GM19193 (cell line): ENCODE measurements around the gene GRIN2C.

Experiments
- POLR2A ChIP-seq: IDR thresholded peaks from 4 replicates; pipeline ENCODE4 v1.6.1; 2011; ENCODE audit not compliant: insufficient read depth, insufficient read length; ENCODE audit errors: extremely low read depth

Gene GRIN2C

DNA sequence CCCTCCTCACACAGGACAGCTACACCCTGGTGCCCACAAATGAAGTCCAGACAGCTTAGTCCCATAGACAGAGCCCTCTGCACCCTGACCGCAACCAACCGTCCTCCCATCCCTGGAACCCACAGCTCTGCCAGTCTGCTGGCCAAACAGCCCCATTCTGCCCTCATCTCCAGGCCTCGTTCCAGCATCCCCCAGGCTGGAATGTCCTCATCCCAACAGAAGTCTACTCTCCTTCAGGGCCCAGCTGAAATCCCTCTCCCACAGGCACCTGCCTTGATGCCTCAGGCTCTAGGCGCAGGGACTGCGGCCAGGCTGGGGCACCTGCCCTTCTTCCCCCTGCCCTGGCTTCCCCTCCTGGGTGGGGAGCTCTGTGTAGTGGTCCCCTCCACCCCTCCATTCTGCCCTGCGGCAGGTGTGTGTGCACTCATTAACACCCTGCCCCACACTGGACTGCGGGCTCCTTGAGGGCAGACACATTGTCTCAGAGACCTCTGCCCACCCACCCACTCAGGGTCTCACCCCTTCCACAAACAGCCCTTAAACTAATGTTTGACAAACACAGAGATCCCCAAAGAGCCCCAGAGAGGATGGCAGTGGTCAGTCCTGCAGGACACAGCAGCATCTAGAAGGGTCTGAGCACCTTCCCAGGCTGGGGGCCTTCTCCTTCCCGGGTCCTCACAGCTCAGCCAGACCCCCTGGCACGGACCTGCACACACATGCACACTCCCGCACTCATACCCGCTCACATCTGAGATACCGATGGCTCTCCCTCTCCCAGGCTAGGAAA lies 820 bp downstream of the GRIN2C start:
- no peak for TF ChIP-seq POLR2A

DNA sequence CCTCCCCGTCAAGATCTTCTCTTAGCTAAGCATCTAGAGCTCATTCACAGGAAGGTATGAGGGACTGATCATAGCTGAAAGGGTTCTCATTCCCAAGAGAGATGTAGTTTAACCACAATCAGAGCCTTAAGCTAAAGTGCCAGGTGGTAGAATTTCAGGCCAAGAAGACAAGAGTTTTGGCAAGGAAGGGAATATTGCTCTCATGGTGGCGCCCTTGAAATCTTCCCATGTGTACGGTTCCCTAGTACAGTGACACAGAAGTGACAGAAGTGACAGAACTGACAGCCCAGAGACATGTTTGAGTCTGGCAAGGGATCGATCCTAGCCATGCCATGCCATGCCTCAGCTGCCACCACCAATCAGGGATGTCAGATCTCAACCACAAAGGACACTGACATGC lies 2.5 kb downstream of the GRIN2C start:
- TF ChIP-seq POLR2A, result no peak

DNA sequence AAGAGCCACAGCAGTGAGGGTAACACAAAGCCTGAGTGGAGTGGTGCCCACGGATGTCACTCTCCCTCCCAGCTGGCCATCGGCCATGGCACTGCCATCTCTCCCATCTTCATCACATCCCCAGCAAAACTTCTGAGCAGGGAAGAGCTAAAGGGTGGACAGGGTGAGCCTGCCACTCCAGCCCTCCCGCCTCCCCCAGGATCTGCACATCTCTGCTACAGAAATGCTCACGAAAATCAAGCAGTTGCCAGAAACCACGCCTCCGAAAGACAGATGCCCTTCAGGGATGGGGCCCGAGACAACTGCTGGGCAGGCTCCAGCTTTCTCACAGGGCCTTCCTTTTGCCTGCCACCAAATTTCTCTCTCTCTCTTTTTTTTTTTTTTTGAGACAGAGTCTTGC lies 3.6 kb downstream of the GRIN2C start:
- no peak for TF ChIP-seq POLR2A

DNA sequence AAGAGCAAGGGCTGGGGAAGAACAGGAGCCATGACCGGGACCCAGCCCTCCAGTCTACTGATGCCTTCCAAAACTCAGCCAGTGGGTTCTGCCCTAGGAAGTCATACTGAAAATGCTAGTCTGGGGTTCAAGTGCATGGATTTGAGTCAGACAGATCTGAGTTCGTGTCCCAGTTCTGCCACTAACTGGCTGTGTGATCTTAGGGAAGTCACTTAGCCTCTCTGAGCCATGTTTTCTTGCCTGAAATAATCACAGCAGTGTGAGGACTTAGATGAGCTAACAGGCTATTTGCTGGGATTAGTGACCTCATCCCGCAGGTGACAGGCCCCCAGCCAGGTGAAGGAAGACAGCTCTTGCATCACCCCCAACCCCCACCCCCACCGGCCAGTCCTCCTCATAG lies 4.4 kb downstream of the GRIN2C start:
- TF ChIP-seq POLR2A, result no peak

DNA sequence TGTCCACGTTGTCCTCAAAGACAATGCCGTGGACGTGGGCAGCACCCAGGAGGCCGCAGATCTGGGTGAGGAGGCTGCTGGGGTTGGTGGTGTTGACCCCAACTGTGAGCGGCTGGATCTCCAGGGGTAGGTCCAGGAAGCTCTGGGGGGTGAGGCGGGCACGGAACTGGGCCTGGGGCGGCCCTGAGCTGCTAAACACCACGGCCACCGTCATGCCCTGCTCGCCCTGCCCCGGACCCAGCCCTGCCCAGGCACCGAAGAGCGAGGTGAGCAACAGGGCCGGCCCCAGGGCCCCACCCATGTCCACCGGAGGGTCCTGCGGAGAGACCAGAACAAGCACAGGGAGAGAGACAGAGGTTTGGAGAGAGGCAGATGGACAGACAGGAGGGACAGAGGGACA lies 4.9 kb downstream of the GRIN2C start:
- no peak for TF ChIP-seq POLR2A

DNA sequence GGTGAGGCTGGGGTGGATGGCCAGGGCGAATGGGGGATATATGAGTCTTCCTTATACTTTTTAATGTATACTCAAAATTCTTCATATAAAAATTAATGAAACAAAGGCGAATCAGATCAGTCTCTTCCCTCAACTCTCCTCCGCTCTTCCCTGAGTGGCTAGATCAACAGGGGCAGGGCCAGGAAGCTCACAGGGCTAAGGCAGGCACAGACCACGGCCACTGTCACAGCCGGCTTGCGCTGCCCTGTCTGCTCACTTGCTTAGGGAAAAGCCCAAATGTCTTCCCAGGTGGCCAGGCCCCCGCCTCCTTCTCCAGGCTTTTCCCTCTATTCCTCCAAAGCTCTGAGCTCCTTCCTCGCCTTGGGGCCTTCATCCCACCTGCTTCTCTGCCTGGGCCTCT lies 6.0 kb downstream of the GRIN2C start:
- TF ChIP-seq POLR2A, result no peak

DNA sequence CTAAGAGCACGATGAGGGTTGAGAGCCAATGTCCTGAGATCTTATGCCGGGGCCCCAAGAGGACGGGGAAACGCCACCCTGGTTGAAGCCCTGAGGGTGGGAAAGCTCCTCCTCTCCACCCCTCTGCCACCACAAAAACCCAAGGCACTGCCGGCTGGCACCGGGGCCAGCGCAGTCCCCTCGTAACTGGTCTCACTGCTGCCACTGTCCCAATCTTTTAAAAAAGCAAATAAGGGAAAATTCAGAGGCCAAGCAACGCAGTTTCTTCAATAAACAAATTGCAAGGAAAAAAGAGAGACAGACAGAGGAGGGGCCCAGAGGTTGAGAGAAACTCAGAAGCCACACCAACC lies 6.7 kb downstream of the GRIN2C start:
- TF ChIP-seq POLR2A, result no peak

DNA sequence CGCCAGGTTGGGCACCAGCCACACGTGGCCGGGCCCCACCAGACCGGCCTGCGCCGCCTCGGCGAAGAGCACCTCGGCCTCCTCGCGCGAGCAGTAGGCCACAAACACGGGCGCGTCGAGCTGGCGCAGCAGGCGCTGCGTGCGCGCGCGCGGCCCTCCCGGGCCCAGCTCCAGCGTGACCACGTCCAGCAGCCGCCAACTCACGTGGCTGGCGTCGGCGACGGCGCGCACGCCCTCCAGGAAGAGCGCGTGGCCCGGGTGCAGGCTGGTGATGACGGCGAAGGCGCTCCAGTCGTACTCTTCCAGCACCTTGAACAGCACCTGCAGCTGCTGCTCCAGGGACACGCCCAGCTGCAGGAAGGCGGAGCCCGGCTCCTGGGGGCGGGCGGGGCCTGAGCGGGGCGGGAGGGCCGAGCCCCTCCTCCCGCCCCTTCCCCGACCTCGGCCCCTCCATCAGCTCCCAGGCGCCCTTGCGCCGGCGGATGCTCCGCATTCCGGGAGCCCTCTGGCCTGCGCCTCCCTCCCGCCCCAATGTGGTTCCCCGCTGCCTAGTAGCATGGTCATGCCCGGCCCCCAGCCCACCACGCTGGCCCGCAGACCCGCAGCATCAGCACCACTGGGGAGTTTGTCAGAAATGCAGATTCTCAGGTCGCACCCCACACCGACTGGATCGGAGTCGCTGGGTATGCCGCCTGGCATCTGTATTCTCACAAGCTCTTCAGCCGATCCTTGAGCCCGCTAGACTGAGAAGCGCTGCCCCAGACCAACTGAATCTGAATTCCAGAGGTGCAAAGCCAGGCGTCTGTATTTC lies 7.2 kb downstream of the GRIN2C start:
- peak; percentile 41 for TF ChIP-seq POLR2A

DNA sequence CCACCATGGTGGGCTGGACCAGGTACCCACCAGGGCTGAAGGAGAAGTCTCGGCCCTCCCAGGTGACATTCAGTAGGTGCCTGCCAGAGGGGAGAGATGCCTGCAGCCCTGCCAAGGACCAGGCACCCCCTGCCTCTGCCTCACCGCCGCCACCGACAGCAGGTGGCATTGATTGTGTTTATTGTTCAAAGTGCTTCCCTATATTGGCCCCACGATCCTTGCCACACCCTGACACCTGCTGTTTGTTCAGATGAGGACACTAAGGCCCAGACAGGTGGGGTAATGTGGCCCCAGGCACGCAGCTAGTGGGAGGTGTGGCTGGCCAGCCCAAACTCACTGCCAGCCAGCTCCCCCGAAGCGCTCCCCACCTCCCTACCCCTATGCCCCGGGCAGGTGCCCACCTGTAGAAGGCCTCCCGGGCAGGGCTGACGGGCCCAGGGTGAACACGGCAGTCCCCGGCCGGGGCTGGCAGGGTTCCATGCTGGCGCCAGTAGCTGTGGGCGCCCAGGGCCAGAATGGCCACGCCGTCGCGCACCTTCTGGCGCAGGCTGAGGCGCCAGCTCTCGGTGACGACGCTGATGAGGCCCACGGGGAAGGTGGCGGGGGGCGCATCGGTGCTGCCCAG lies 8.0 kb downstream of the GRIN2C start:
- no peak for TF ChIP-seq POLR2A

DNA sequence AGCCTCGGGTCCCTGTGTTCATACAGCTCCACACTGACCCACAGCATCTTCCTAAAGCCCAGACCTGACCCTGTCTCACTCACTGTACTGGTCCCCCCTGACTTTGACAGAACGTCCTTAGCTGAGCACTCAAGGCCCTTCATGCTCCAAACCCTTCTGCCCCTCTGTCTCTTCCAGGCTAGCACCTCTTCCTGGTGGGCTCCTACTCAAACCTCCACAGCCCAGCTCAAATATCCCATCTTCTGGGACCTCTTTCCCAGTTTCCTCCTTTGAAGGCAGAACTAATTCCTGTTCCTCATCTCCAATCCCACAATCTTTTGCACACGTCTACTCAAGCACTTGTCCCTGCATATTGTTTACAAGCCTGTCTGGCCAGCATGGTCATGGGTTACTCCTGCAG lies 8.8 kb downstream of the GRIN2C start:
- TF ChIP-seq POLR2A, result no peak

DNA sequence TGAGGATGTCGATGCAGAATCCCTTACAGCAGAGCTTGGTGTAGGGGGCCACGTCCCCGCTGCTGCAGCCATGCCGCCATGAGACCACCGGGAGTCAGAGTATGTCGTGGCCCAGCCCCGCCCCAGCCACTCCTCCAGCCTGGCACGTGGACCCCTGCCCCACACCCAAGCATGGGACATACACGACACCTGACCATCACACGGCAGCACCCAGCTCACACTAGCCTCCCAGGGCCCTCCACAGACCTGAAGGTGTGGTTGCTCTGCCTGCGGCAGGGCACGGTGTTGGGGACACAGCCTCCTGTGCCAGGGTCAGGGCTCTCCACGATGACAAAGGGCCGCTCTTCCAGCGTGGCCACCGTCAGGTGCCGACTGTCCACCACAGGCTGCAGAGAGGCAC lies 9.4 kb downstream of the GRIN2C start:
- TF ChIP-seq POLR2A, result no peak

DNA sequence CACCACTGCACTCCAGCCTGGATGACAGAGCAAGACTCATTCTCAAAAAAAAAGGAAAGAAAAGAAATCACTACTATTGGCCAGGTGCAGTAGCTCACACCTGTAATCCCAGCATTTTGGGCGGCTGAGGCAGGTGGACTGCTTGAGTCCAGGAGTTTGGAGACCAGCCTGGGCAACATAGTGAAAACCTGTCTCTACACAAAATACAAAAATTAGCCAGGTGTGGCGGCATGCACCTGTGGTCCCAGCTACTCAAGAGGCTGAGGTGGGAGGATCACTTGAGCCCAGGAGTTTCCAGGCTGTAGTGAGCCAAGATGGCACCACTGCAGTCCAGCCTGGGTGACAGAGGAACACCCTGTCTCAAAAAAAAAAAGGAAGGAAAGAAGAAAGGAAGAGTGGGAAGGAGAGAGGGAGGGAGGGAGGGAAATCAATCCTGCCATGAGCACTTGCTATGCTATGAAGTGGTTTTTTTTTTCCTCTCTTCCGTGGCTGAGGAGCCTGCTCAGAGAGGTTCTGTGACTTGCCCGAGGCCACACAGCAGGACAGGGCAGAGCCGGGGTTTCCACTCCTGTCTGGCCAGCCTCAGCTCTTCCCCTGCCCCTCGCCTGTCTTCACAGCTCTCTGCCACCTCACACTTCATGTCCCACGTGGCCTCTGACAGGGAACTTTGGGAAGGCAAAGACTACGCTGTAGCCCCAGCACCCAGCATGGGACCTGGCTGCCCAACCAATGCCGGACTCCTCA lies 10.9 kb downstream of the GRIN2C start:
- TF ChIP-seq POLR2A, result no peak

DNA sequence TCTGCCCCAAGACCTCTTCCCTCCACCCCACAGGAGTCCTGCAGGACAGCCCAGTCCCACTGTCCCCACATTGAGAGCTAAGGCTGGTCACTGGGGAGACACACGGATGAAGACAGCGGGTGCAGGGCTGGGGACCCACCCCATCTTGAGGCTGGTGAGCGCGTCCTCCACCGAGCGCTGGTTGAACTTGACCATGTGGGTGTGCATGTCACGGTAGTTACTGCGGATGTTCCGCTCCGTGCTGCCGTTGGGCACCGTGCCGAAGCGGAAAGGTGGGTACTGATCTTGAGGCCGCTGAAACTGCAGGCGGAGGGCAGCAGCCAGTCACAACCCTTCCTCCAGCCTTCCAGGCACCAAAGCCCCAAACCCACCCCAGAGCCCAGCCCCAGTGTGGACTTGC lies 13.1 kb downstream of the GRIN2C start:
- no peak for TF ChIP-seq POLR2A

DNA sequence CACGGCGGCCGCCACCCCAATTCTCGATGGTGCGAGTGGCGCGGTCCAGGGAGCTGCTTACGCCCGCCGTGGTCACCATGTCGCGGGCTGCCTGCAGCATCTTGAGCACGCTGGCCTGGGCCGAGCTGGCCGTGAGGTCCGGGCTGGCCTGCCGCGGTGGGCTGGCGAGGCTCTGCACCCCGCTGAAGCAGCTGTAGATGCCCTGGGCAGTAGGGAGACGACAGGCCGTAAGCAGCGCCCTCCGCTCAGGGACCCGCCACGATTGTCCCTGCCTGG lies 16.4 kb downstream of the GRIN2C start:
- no peak for TF ChIP-seq POLR2A

DNA sequence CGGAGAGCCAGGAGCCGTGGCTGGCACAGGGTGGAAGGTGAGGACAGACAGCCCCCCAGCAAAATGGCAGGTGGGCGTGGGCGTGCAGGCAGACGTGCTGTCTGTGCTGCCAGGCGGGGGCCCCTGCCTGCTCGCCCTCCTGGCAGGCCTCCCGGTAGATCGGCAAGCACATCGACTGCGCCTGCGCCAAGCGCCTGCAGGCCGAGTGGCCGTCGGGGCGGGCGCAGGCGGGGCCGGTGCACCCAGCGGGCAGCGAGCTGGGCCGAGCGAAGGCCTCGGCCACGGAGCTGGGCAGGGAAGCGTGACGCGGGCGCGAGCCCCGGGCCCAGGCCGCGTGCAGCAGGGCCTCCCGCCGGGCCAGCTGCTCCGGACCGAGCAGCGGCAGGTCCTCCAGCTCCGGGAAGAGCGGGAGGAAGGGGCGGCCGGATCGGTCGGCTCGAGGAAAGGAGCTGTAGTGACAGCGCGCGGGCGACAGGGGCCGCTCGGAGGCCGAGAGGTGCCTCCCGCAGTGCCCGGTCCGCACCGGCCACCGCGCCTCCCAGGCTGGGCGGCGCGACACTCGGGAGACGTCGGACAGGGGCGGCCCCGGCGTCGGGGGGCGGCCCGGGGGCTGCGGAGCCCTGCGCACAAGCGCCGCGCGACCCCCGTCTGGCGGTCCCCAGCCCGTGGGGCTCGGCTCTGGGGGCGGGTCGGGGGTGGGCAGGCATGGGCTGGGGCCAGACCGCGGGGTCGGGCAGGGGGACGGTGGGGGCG lies 16.9 kb downstream of the GRIN2C start:
- TF ChIP-seq POLR2A, result no peak
